Heart left ventricle (tissue), 16 donors: ENCODE data around the gene SDE2. TPM values are rescaled to one million over a fixed set of nuclear protein-coding genes. Genes with fewer than 3 reads are reported as not detected.
"Not testable (repeated sequence)": the region's sequence is repeated elsewhere in the genome, so short reads cannot be mapped to it uniquely, and the experiment has no call there.

Experiments used
- ATAC-seq, 4 donors: fragments of 200-7000 bp; cut with Tn5 transposase; one replicate each; pipeline ENCODE4 v1.9.1; 2020 to 2022; ENCODE audit warnings: moderate library complexity in 4 of 4, mild to moderate bottlenecking in 3 of 4, moderate number of reproducible peaks in 1 of 4
- DNase-seq, 5 donors: peaks; one replicate each; pipeline ENCODE4 v3.0.0-alpha.2; 2020
- H3K27ac ChIP-seq, 12 donors: fragments of 200-600 bp; sonication (generic) in 4 of 12; one replicate each; pipeline versions ENCODE4 v1.5.0 to v1.8.0; 2016 to 2022; ENCODE audit warnings: mild to moderate bottlenecking in 2 of 12
- H3K27me3 ChIP-seq, 9 donors: fragments of 200-600 bp; sonication (generic) in 2 of 9; one replicate each; pipeline versions ENCODE4 v1.5.1 to v1.8.0; 2016 to 2022; ENCODE audit warnings: mild to moderate bottlenecking in 3 of 9
- H3K36me3 ChIP-seq, 9 donors: fragments of 200-600 bp; sonication (generic) in 2 of 9; one replicate each; pipeline versions ENCODE4 v1.5.0 to v1.8.0; 2018 to 2022; ENCODE audit warnings: mild to moderate bottlenecking in 2 of 9
- H3K4me1 ChIP-seq, 12 donors: fragments of 200-600 bp; sonication (generic) in 4 of 12; one replicate each; pipeline versions ENCODE4 v1.5.0 to v1.8.0; 2016 to 2022; ENCODE audit warnings: mild to moderate bottlenecking in 3 of 12
- H3K4me3 ChIP-seq, 12 donors: fragments of 200-600 bp; sonication (generic) in 4 of 12; one replicate each; pipeline versions ENCODE4 v1.5.0 to v1.8.0; 2017 to 2022; ENCODE audit warnings: mild to moderate bottlenecking in 9 of 12, moderate library complexity in 4 of 12
- H3K9me3 ChIP-seq, 12 donors: fragments of 200-600 bp; sonication (generic) in 4 of 12; one replicate each; pipeline versions ENCODE4 v1.5.0 to v1.8.0; 2016 to 2022; ENCODE audit warnings: mild to moderate bottlenecking in 1 of 12
- POLR2A ChIP-seq, 2 donors: fragments of 450-650 bp; IDR thresholded peaks; one replicate each; pipeline ENCODE4 v1.6.1; 2017; ENCODE audit warnings: antibody characterized with exemption in 2 of 2, mild to moderate bottlenecking in 2 of 2, moderate library complexity in 2 of 2
- WGBS, 4 donors: extraction: QIAGEN DNeasy Blood & Tissue Kit in 2 of 4; methylation state at CpG; one replicate each; pipeline versions ENCODE4 v1.1.5 to v1.1.7; 2013 to 2018; 5-methylcytosine and 5-hydroxymethylcytosine counted together
- intact Hi-C, 10 donors: fragments of 100-400 bp; cut with DNase I; formaldehyde crosslinking; loops; one replicate each; pipeline versions ENCODE4 v1.11.1 to v1.14.2; 2022
- polyA plus RNA-seq, 2 donors: library from polyadenylated mRNA; stranded (reverse); fragments of 200-250 nt; gene quantifications; one replicate each; pipeline ENCODE4 v1.2.3, GENCODE V29; 2013
- total RNA-seq, 9 donors: library from RNA; depleted of rRNA in 2 of 9; stranded (reverse); fragments of >200 nt in 2 of 9; fragmentation: NEBNext Ultra II Directional in 3 of 9; extraction: Animal tissue kit (Norgen Biotek cat#: 25700) in 3 of 9; gene quantifications; one replicate each; pipeline versions ENCODE4 v1.1.0 to v1.2.4, GENCODE V29; 2016 to 2023
- TF ChIP-seq, protein P1 (sequence below), 12 donors: fragments of 200-600 bp; sonication (generic) in 4 of 12; IDR thresholded peaks; one replicate each; pipeline versions ENCODE4 v1.5.0 to v1.8.0; 2018 to 2022; ENCODE audit warnings: antibody characterized with exemption in 12 of 12, mild to moderate bottlenecking in 5 of 12
- donor health status: ischemic (EF 13 %, LVEDD 7.1; RV severe dilation, severe dysfunction).
- donor health status: healthy with polysubstance abuse.
- donor health status: DM: no; HTN: yes; CAD: no.
- donor health status: DM: no; HTN: no; CAD: no.
- donor health status: ischemic (EF 25% LVEDD 6.9; RV normal size, moderate dysfunction).
- donor health status: ischemic (EF 25% LVEDD 5.7; RV mildly dilated, moderate dysfunction).
- donor health status: healthy.
- donor health status: DM: yes; HTN: yes; CAD: no.
- donor health status: ischemic (EF 35%, LVEDD 5.7; RV mildly dilated, moderate dysfunction).
- donor health status: nonischemic (EF 11% LVEDD 7.7; RV severe dilation, severe dysfunction).
- donor health status: DM: yes; HTN: yes; CAD: no.
- donor health status: PGD.
- donor health status: ischemic (EF 29% LVEDD 5.4; RV normal size, mild dysfunction).
- donor health status: nonischemic (EF 23%, LVEDD 6.1; RV moderate dilation, normal function).

Gene SDE2
- total and polyA plus RNA-seq, 11 donors = 3.7 to 16.4 (median 12.6) TPM

- TF ChIP-seq POLR2A (IDR thresholded peaks at IDR 0.05) = no peak
- TF ChIP-seq, protein P1, sequence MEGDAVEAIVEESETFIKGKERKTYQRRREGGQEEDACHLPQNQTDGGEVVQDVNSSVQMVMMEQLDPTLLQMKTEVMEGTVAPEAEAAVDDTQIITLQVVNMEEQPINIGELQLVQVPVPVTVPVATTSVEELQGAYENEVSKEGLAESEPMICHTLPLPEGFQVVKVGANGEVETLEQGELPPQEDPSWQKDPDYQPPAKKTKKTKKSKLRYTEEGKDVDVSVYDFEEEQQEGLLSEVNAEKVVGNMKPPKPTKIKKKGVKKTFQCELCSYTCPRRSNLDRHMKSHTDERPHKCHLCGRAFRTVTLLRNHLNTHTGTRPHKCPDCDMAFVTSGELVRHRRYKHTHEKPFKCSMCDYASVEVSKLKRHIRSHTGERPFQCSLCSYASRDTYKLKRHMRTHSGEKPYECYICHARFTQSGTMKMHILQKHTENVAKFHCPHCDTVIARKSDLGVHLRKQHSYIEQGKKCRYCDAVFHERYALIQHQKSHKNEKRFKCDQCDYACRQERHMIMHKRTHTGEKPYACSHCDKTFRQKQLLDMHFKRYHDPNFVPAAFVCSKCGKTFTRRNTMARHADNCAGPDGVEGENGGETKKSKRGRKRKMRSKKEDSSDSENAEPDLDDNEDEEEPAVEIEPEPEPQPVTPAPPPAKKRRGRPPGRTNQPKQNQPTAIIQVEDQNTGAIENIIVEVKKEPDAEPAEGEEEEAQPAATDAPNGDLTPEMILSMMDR (IDR thresholded peaks at IDR 0.05) = no peak
- H3K27ac ChIP-seq = no peak overlapping the region
- no peaks in the 10 kb centered on the region for H3K27me3 ChIP-seq
- DNase-seq (no peak), ATAC-seq (no peak)
- no peaks in the 10 kb centered on the region for H3K9me3 ChIP-seq
- intact Hi-C loops = no loop called here
- no peaks in the 10 kb centered on the region for H3K36me3 ChIP-seq
- no peak overlapping the region for H3K4me3 ChIP-seq
- WGBS, 4 donors = 90 to 97% (median 95%) methylated on average over 19 to 21 of the region's 21 CpGs
- H3K4me1 ChIP-seq = peaks cover 14 to 25% (median 22%) of the 10 kb centered on the region in 12 donors
Measured at GRCh38 chr1:225937048-225937968, 61.8 kb downstream of the SDE2 start.

- H3K4me3 ChIP-seq = no peak overlapping the region
- intact Hi-C loops = no loop called here
- DNase-seq (no peak), ATAC-seq (no peak)
- TF ChIP-seq, protein P1 (IDR thresholded peaks at IDR 0.05) = no peak
- no peak for TF ChIP-seq POLR2A (IDR thresholded peaks at IDR 0.05)
- H3K4me1 ChIP-seq = peaks cover 9 to 17% (median 15%) of the 10 kb centered on the region in 12 donors
- H3K36me3 ChIP-seq = no peaks in the 10 kb centered on the region
- H3K27me3 ChIP-seq = no peaks in the 10 kb centered on the region
- WGBS, 4 donors = 71 to 83% (median 77%) methylated on average over 3 of the region's 3 CpGs
- H3K9me3 ChIP-seq = no peaks in the 10 kb centered on the region
- H3K27ac ChIP-seq = no peak overlapping the region
Measured at GRCh38 chr1:225936523-225936922, 62.6 kb downstream of the SDE2 start.

DNA sequence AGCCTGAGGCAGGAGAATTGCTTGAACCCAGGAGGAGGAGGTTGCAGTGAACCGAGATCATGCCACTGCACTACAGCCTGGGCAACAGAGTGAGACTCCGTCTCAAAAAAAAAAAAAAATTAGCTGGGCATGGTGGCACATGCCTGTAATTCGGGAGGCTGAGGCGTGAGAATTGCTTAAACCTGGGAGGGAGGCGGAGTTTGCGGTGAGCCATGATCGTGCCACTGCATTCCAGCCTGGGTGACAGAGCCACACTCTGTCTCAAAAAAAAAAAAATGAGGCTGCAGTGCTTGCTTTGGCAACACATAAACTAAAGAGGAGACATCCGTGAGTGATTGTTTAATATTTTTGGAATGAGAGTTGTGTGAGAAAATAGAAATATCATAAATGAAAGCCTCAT lies 63.1 kb downstream of the SDE2 start:
- WGBS, 4 donors = 88 to 92% (median 90%) methylated on average over 8 of the region's 8 CpGs
- H3K27me3 ChIP-seq, H3K36me3 ChIP-seq, intact Hi-C loops, H3K9me3 ChIP-seq, ATAC-seq, H3K27ac ChIP-seq, H3K4me3 ChIP-seq, DNase-seq: not testable (repeated sequence)
- peaks cover 5 to 13% (median 10%) of the 10 kb centered on the region in 12 donors for H3K4me1 ChIP-seq

- ATAC-seq (no peak), DNase-seq (no peak)
- intact Hi-C loops = no loop called here
- Histone ChIP-seq H3K27me3 (no peaks in the 10 kb centered on the region), H3K4me1 (peaks cover 0 to 4% (median 0%) of the 10 kb centered on the region in 12 donors), H3K9me3 (no peaks in the 10 kb centered on the region), H3K4me3 (no peak overlapping the region), H3K36me3 (no peaks in the 10 kb centered on the region), H3K27ac (no peak overlapping the region)
- 94 to 99% (median 97%) methylated on average over 5 of the region's 5 CpGs for WGBS, 4 donors
- TF ChIP-seq, protein P1 (IDR thresholded peaks at IDR 0.05) = no peak
- no peak for TF ChIP-seq POLR2A (IDR thresholded peaks at IDR 0.05)
Measured at GRCh38 chr1:225934711-225935110, 64.4 kb downstream of the SDE2 start.
